ENCODE measurements around the gene TMEM151B. TPM values are rescaled to one million over a fixed set of nuclear protein-coding genes. Genes with fewer than 3 reads are reported as not detected.

TMEM151B gene
- total and polyA plus RNA-seq, 9 of the 15 experiments (the other 6 are each of a cell fraction or from before 2014, with no cell fraction given) = not detected

GRCh38 chr6:44245912-44246662 lies 24.2 kb upstream of the TMEM151B start (continued):
- TF ChIP-seq CBX3 (IDR thresholded peaks at IDR 0.05; ENCODE audit: borderline replicate concordance in 1 of 2, low read length in 2 of 2) (no peak), SMC3 (conservative IDR thresholded peaks at IDR 0.05; ENCODE audit: insufficient read depth, low read depth, low read length) (0 out of 2 replicates have a peak, but pooled peaks have one; percentile 3), CEBPG (CRISPR knock-in tag; IDR thresholded peaks at IDR 0.05) (no peak), CEBPG (tag; conservative IDR thresholded peaks at IDR 0.05 in 1 of 2, IDR thresholded peaks at IDR 0.05 in 1 of 2) (no peak), KAT2B (IDR thresholded peaks at IDR 0.05; ENCODE audit: low read depth, low read length) (no peak), ZNF75A (CRISPR knock-in tag; IDR thresholded peaks at IDR 0.05) (no peak), EHMT2 (IDR thresholded peaks at IDR 0.05) (no peak), KHSRP (IDR thresholded peaks at IDR 0.05) (no peak), ETS2 (tag; IDR thresholded peaks at IDR 0.05; ENCODE audit: borderline replicate concordance, poor library complexity, severe bottlenecking) (no peak), CLOCK (CRISPR knock-in tag; IDR thresholded peaks at IDR 0.05; ENCODE audit: borderline replicate concordance) (no peak), MBD2 (IDR thresholded peaks at IDR 0.05; ENCODE audit: borderline replicate concordance, low read depth) (0 out of 2 replicates have a peak, but pooled peaks have one; percentile 1), CSDE1 (IDR thresholded peaks at IDR 0.05) (no peak), ZNF316 (IDR thresholded peaks at IDR 0.05) (no peak), CHD7 (IDR thresholded peaks at IDR 0.05; ENCODE audit: low read depth, low read length) (no peak)

All from K562 (cell line).